HG02870 (cell line): Measurements from ENCODE around the gene NCOA7.

Experiments
- ATAC-seq: cut with Tn5 transposase; IDR thresholded peaks from one replicate; pipeline ENCODE4 v1.9.1; 2021; ENCODE audit warnings: mild to moderate bottlenecking, moderate library complexity; ENCODE audit not compliant: unreplicated experiment

Gene NCOA7

DNA sequence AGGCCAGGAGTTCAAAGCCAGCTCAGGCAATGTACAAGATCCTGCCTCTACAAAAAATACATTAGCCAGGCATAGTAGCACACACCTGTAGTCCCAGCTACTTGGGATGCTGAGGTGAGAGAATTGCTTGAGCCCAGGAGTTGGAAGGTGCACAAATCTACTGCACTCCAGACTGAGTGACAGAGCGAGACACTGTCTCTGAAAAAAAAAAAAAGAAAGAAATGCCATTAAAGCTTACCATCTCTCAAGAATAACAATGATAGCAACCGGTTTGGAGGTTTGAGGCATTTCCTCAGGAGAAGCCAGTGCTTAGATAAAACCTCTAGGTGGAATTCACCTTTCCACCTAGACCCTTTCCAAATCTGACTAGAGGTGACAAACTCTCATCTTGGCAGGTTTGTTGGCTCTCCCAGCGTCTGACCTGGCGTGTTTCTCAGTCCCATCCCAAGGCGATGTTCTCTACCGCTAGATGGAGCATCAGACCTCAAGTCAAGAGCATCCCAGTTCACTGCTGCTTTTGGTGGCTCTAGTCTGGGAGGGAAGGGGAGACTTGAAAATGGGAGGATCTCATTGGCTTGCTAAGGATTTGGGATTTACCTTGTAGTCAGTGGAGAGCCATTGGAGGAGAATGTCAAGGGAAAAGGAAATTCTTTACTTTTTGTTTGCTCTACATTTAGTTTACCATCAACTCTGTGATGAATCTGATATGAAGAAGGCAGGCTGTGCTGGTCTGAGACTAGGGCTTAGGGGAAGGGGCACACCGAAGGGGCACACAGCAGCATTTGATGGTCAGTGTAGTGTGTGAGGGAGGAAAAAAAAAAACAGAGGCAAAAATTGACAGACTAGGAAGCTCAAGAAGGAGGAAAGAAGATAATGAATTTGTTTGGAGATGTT, 67.9 kb downstream of the NCOA7 start:
- peak; percentile 83 for ATAC-seq

DNA sequence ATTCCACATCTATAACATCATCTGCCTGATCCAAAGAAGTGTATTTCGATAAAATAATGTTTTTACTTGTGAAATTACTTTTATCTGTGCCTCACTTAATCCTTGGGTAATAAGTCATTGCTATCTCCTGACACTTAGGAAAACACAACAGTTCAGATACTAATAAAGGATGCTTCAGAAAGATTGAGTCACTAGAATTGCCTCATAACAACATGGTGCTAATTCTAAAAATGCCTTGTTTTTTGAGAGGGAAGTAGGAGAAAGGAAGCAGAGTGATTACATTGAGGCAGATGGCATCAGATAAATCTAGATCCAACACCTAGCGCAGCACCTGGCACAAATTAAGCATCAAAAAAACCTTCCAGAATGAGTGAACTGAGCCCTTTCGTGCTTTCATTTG, 69.0 kb downstream of the NCOA7 start:
- ATAC-seq: no peak

DNA sequence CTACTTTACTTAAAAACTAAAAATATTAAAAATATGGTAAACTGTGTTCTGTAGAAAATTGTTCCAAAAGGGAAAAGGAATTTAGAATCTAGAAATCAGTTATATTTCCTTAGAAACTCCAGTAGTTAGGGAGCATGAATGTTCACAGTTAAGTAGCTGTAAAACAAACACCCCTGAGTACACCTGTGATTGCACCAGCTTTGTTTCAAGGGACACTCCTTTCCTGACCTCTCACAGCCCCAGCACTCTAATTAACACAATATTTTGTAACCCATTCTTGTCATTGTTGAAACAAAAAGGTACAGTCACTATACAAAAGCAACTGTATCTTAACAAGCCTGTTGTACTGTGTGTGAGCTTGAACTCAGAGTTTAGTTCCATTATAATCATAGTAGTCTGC, 72.3 kb downstream of the NCOA7 start:
- ATAC-seq: no peak

DNA sequence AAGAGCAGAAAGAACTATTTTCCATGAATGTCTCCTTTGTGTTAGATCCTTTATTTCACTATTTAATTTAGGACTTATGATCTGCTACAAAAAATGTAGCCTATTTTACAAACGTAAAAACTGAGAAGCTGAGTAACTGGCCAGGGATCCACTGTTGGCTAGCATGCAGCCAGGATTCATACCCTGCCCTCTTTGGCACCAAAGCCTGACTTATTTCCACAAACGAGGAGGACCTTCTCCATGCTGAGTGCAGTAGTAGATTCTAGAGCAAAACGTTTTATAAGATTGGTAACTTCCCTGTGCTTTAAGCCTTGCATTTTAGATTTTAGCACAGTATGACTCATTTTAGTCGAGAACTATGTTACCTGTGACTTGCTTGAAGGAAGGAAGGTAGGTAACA, 74.3 kb downstream of the NCOA7 start:
- no peak for ATAC-seq

DNA sequence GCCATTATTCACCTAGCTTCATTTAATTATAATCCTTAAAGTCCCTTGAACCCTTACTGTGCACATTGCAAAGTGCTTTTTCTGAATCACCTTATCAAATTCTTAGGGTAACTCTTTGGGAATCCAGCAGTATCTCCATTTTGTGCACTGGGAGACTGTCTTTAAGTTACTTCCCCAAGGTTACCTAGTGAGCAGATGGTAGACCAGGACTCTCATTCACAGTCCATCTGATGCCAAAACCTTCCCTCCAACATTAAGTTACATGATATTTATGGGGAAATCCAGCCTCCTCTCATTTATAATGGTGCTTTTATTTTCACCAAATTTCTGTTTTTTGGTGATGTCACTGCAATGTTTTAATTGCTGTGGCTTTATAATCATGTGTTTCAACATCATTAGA, 75.7 kb downstream of the NCOA7 start:
- no peak for ATAC-seq

DNA sequence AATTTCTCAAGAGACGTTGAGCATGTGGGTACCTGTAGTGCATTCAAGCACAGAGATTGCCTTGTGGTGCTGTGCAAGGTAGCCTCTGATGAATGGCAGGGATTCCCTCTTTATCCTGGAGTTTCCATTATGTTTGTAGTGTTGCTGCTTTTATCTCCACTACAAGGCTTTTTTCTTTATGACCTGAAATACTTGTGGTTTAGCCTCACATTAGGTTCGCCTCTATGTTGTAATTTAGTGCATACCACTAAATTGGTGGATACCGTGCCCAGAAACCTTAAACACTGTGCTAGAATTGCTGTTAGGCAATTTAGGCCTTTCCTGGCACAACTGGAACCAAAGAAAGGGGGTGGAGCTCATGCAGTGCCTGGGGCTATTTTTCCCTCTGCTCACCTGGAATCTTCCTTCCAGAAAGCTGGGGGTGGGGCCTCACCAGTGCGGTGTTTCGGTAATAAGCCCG, 76.8 kb downstream of the NCOA7 start:
- no peak for ATAC-seq

DNA sequence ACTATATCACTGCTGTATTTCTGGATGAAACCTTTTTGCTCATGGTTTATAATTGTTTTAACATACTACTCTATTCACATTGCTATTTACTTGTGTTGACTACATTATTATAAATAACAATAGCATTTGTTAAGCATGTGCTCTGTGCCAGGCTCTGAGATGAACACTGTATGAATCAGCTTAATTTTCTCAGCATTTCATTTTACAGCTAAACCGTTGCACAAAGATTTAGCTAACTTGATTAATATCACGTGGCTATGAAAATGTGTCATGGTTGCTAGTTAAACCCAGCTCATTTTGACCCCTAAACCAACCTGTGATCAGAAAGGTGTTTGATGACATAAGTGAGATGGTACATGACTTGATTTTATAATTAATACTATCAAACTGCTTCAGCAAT, 77.5 kb downstream of the NCOA7 start:
- no peak for ATAC-seq

DNA sequence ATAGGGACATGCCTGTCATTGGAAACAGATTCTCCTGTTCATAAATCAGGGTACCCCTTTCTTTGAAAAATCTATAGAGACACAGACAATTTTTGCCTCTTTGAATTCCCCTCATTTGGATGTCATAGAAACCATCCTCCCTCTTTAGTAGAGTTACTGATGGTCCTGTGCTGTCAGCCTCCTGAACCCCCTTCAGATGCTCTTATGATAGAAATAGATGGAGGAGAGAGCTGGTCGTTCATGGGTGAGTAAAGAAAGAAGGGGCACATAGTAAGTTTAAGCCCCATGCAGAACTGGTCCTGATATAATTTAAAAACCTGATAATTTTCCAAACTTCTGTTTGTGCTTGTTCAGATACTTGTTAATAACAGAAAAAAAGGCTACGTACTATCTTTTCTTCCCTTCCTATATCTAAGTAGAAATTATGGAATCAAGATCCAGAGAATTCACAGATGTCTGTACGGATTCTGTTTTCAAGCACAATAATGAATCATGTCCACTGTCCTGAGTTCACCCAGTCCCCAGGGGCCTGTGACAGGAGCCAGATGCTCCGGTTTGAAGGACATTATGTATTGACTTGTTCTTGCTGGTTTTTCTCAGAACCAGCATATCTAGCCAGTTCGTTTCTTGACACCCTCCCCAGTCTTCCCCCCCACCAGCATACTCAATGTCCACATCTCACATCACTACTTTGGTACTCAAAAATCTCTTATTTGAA, 78.1 kb downstream of the NCOA7 start:
- ATAC-seq: no peak

DNA sequence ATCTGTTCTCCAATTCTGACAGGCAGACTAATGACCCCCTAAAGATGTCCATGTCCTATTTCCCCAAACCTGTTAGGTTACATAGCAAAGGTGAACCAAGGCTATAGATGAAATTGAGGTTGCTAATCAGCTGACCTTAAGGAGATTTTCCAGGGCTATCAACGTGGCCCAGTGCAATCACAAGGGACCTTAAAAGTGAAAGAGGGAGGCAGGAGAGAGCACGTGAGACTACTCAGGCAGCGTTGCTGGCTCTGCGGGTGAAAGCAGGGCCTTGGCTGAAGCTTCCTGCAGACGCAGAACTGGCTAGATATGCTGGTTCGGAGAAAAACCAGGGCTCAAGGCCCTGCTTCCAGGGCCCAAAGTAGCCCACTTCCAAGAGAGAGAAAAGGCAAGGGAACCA, 78.7 kb downstream of the NCOA7 start:
- ATAC-seq: no peak

DNA sequence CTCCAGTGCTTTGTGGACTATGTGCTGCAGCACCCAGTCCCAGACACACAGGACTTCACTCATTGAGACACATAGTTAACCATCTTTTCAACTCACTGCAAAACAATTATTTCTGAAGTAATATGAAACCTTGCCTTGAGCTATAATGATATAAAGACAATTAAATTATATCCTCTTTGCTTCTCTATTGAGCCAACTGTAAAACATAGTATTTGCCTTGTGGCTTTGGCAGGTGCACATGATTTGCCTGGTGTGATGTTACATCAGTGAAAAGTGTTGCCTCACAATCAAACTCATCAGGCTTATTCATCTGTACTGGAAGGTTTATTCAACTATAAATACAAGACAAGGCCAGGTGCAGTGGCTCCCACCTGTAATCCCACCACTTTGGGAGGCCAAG, 80.6 kb downstream of the NCOA7 start:
- ATAC-seq: no peak

DNA sequence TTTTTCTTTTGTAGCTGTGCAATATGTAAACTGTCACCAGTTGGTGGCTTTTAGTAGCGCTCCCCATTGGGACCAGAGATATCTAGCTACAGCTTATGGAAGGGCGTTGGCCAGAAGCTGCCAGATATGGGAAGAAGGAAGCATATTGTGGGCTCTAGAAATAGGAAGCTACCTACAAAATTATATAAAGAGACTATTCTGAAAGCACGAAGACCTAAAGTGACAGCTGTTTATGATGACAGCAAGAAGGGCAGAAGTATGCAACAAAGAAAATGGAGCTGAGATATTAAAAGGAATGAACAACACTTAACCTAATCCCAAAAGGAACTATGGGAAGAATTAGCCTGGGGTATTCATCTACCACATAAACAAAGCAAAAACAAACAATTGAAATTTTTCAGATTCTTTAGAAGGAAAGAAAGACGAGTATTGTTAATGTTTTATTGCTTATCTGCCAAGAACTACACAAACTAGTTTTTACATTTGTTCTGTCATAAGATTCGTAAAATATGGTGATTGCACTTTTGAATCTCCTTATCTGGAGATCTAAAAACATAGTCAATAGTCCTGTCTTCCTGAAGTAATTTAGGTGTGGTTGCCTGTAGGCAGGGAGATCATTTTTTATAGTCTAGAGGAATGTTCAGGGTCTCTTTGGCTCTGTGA, 81.6 kb downstream of the NCOA7 start:
- no peak for ATAC-seq

DNA sequence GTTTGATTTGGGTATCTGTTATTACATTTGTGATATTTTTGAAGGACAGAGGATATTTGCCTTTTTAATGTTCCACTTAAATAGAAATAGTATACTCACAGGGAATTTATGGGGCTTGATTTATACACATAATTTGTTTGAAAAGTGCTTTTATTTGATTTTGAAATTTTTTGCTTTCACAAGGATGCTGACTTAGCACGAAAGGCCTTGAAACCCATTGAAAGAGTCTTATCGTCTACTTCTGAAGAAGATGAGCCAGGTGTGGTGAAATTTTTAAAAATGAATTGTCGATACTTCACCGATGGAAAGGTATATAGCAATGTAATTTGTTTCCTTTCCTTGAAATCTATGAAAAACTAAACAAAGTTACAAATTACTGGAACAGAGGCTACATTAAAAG, 91.5 kb downstream of the NCOA7 start:
- no peak for ATAC-seq

DNA sequence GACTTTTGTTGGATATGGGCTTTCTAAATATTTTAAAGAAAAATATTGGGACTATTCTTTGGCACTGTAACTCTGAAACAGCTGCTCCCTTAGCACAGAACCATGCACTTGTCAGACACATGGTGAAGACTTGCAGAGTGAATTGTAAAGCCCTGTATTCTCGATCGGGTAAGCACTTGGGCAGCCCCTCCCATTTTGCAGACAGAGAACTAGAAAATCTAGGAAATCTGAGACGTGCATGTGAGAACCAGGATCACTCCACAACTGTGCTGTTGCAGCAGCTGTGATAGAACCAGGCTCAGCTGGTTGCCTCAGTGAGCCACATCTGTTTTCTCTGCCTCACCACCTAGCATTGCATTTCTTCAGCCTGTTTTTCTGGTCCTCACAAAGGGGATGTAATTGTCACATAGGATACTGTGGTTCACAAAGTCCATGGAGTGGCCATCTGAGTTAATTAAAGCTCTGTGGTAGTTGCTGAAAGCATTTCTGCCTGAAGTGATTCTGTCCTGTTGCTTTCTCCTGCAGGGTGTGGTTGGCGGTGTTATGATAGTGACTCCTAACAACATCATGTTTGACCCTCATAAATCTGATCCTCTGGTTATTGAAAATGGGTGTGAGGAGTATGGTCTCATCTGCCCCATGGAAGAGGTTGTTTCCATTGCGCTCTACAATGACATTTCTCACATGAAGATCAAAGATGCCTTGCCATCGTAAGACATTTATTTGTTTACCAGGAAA, 94.0 kb downstream of the NCOA7 start:
- ATAC-seq: no peak

DNA sequence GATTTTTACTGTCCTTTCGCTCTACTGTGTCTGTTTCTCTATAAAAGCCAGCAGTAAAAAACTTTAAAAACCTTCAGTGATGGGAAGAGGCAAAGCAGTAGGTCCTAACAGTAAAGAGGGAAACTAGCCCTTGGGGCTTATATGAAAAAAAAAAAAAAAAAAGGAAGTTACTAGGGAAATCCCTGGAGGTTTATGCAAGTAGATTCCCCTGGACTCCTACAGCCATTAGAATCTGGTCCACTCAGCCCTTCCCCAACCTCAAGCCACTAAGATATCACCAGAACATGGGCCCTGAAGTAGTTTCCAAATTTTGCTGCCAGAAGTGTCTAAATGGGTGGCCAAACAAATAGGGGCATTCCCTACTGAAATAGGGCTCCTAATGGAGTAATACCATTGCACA, 95.3 kb downstream of the NCOA7 start:
- ATAC-seq: no peak

DNA sequence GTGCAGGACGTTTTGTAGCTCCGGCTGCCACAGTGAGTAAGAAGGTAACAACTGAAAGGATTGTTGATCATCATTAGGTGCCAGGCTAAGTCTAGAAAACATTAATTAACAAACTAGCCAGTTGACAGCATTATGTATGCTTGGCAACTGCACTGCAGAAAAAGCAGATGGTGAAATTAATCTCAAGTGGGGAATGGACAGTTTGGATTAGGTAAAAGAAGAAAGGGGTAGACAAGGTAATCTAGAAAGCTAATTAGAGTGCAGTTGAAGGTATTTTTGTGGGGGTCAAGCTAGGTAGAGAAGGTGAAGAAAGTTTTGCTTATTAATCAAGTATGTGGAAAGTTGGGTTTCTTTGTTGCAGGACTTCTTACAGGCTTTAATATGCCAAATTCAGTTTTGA, 96.2 kb downstream of the NCOA7 start:
- no peak for ATAC-seq

DNA sequence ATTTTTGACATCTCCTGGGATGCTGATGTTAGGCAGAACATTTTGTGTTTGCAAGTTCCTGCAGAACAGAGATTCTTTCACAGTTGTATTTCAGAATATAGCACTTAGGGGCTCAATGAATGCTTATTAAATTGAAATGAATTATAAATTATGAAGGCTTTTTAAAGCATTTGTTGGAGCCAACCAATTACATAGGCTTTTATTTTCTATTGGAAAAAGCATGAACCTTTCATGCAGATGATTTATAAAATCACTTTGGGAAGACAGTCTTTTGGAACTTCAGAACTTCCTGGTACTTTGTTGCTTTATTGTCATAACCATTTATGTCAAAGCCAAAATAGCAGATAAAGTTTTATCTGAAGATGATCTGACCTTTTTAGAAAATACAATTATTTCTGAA, 96.6 kb downstream of the NCOA7 start:
- no peak for ATAC-seq

DNA sequence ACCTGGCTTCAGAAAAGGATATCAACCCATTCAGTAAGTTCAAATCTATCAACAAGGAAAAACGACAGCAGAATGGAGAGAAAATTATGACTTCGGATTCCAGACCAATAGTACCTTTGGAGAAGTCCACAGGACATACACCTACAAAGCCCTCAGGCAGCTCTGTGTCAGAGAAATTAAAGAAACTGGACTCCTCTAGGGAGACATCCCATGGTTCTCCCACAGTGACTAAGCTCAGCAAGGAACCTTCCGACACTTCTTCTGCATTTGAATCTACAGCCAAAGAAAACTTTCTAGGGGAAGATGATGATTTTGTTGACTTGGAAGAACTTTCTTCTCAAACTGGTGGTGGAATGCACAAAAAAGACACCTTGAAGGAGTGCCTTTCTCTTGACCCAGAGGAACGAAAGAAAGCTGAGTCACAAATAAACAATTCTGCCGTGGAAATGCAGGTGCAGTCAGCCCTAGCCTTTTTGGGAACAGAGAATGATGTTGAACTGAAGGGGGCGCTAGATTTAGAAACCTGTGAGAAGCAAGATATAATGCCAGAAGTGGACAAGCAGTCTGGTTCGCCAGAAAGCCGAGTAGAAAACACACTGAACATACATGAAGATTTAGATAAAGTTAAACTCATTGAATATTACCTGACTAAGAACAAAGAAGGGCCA, 98.4 kb downstream of the NCOA7 start:
- ATAC-seq: no peak

DNA sequence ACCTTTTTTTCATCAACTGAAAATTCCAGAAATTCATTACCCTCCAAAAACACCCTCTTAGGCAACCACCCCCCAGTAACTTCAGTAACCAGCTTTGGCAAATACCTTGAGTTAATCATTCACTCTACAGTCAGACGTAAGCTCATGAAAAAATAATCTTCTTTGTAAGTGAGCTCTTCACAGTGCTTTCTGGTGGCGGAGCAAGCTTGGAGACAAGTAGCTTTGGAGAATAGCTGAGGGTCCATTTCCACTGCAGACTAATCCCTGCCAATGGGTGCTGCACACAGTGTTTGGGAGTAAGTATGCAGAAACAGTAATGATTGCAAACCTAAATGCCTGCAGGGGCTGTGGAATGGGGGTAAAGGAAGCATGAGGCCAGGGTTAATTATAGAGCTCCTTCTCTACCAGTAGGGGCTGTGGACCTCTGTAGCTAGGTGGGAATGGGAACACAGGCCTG, 109.0 kb downstream of the NCOA7 start:
- ATAC-seq: no peak

DNA sequence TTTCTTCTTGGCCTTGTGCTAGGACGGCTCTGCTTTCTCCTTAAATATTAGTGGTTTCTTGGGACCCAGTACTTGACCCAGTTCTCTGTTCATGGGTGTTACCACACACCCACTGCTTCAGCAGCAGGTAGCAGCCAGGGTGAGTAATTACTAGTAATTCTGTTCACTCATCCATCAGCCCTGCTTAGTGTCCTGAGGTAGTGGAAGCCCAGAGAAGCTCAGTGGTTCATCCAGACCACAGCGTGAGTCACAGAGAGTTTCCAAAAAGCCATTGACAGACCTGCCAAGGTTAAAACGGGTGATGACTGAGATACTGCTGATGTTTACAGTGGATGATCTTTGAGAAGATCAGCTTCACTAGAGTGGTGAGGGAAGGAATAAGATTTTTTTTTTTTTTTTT, 114.1 kb downstream of the NCOA7 start:
- ATAC-seq: peak; percentile 91
